ENCODE data around the gene NFASC. TPM values are rescaled to one million over a fixed set of nuclear protein-coding genes. Genes with fewer than 3 reads are reported as not detected.

NFASC gene
- total and polyA plus RNA-seq, 7 experiments from 2014 or later = 0.31 TPM; not detected in 6

- POLR2A ChIA-PET = no interaction called here
These were observed 191.0 kb downstream of the NFASC start for GRCh38 chr1:205061665-205062069.

DNA sequence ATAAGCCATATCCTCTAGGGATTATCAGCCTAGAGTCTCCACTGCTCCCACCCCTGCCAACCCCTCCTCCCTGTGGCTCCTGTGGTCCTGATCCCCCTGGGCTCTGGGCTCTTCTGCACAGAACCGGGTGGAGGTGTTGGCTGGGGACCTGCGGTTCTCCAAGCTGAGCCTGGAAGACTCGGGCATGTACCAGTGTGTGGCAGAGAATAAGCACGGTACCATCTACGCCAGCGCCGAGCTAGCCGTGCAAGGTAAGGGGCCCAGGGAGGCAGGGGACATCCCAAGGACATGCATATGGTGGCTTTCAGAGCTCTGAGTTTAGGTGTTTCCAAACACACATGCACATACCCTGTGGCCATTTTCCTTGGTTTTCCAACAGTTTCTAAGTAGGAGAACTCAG is 191.7 kb downstream of the NFASC start:
- Histone ChIP-seq H3K27ac (ENCODE audit: low read depth, low read length) (no peak overlapping the region), H3K4me1 (ENCODE audit: control insufficient read depth in 2 of 2, insufficient read depth in 2 of 2, low read length in 2 of 2) (no peaks in the 10 kb centered on the region), H3K4me3 (ENCODE audit: low read length) (no peak overlapping the region), H3K9me3 (ENCODE audit: control insufficient read depth in 2 of 3, low read length in 3 of 3) (no peaks in the 10 kb centered on the region), H3K27me3 (ENCODE audit: control insufficient read depth in 2 of 2, insufficient read depth in 2 of 2, low read length in 2 of 2) (no peaks in the 10 kb centered on the region), H3K36me3 (ENCODE audit: control insufficient read depth in 2 of 3, insufficient read depth in 3 of 3, low read length in 3 of 3) (no peaks in the 10 kb centered on the region)
- peaks cover 0 to 4% (median 0%) of the 10 kb centered on the region in 7 donors for H3K4me1 Mint-ChIP-seq
- POLR2A ChIA-PET = no interaction called here
- ATAC-seq (no peak), DNase-seq (no peak)
- intact Hi-C loops (cut with micrococcal nuclease) = no loop called here
- no peaks in the 10 kb centered on the region for H3K9me3 Mint-ChIP-seq
- CTCF ChIA-PET = interaction anchor here (0.6 to 3.3 kb wide), 6 partner anchors 23 to 92 kb away, joined by 3 to 18 read pairs (median 6); no protein-coding TSS in a partner anchor
- H3K27me3 Mint-ChIP-seq = no peaks in the 10 kb centered on the region
- no peak overlapping the region for H3K27ac Mint-ChIP-seq
- H3K4me3 Mint-ChIP-seq = no peak overlapping the region
- H3K36me3 Mint-ChIP-seq = no peaks in the 10 kb centered on the region

More at GRCh38 chr1:205061665-205062069, 191.0 kb downstream of the NFASC start:
- Histone ChIP-seq H3K27ac (ENCODE audit: low read depth, low read length) (no peak overlapping the region), H3K4me1 (ENCODE audit: control insufficient read depth in 2 of 2, insufficient read depth in 2 of 2, low read length in 2 of 2) (no peaks in the 10 kb centered on the region), H3K27me3 (ENCODE audit: control insufficient read depth in 2 of 2, insufficient read depth in 2 of 2, low read length in 2 of 2) (no peaks in the 10 kb centered on the region), H3K4me3 (ENCODE audit: low read length) (no peak overlapping the region), H3K9me3 (ENCODE audit: control insufficient read depth in 2 of 3, low read length in 3 of 3) (no peaks in the 10 kb centered on the region), H3K36me3 (ENCODE audit: control insufficient read depth in 2 of 3, insufficient read depth in 3 of 3, low read length in 3 of 3) (no peaks in the 10 kb centered on the region)
- ATAC-seq = peak; percentile 83
- intact Hi-C loops (cut with micrococcal nuclease) = loop anchor here (1.0 kb wide), 3 partner anchors 72 to 195 kb away; no protein-coding TSS in a partner anchor
- Mint-ChIP-seq H3K27me3 (no peaks in the 10 kb centered on the region), H3K4me3 (no peak overlapping the region), H3K4me1 (peaks cover 0 to 4% (median 0%) of the 10 kb centered on the region in 7 donors), H3K9me3 (no peaks in the 10 kb centered on the region), H3K36me3 (no peaks in the 10 kb centered on the region), H3K27ac (no peak overlapping the region)
- CTCF ChIA-PET = interaction anchor here (0.6 to 3.3 kb wide), 8 partner anchors 23 to 86 kb away, joined by 3 to 18 read pairs (median 4); no protein-coding TSS in a partner anchor
- peak; percentile 58 to 79 (median 72) for DNase-seq

DNA sequence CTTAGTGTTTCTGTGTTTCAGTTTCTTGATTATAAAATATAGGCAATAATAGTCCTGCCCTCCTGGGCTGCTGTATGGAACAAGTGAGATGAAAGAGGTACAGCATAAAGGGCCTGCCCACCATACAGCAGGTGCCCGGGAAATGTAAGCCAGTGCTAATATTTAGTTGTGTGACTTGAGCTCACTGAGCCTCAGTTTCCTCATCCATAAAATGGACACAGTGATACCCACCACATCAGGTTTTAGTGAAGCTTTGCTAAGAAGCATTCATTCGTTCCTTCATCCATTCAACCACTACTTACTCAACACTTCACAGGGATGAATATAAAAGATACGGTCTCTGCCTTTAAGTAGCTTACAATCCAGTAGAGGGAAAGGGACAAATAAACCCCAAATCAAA is 192.2 kb downstream of the NFASC start:
- no peak overlapping the region for H3K27ac Mint-ChIP-seq
- no peak overlapping the region for H3K27ac ChIP-seq (ENCODE audit: low read depth, low read length)
- no peaks in the 10 kb centered on the region for H3K9me3 Mint-ChIP-seq
- H3K9me3 ChIP-seq (ENCODE audit: control insufficient read depth in 2 of 3, low read length in 3 of 3) = no peaks in the 10 kb centered on the region
- H3K27me3 ChIP-seq (ENCODE audit: control insufficient read depth in 2 of 2, insufficient read depth in 2 of 2, low read length in 2 of 2) = no peaks in the 10 kb centered on the region
- no peaks in the 10 kb centered on the region for H3K36me3 Mint-ChIP-seq
- no peak overlapping the region for H3K4me3 Mint-ChIP-seq
- no peaks in the 10 kb centered on the region for H3K27me3 Mint-ChIP-seq
- no peaks in the 10 kb centered on the region for H3K36me3 ChIP-seq (ENCODE audit: control insufficient read depth in 2 of 3, insufficient read depth in 3 of 3, low read length in 3 of 3)
- ChIA-PET CTCF (interaction anchor here (0.6 to 3.3 kb wide), 7 partner anchors 16 to 256 kb away, joined by 3 to 18 read pairs (median 5); no protein-coding TSS in a partner anchor), POLR2A (no interaction called here)
- H3K4me3 ChIP-seq (ENCODE audit: low read length) = no peak overlapping the region
- no peak for DNase-seq
- no peaks in the 10 kb centered on the region for H3K4me1 ChIP-seq (ENCODE audit: control insufficient read depth in 2 of 2, insufficient read depth in 2 of 2, low read length in 2 of 2)
- intact Hi-C loops (cut with micrococcal nuclease) = no loop called here
- peaks cover 0 to 4% (median 0%) of the 10 kb centered on the region in 7 donors for H3K4me1 Mint-ChIP-seq
- ATAC-seq = no peak

GRCh38 chr1:205064301-205064700 is 193.6 kb downstream of the NFASC start:
- ATAC-seq = no peak

DNA sequence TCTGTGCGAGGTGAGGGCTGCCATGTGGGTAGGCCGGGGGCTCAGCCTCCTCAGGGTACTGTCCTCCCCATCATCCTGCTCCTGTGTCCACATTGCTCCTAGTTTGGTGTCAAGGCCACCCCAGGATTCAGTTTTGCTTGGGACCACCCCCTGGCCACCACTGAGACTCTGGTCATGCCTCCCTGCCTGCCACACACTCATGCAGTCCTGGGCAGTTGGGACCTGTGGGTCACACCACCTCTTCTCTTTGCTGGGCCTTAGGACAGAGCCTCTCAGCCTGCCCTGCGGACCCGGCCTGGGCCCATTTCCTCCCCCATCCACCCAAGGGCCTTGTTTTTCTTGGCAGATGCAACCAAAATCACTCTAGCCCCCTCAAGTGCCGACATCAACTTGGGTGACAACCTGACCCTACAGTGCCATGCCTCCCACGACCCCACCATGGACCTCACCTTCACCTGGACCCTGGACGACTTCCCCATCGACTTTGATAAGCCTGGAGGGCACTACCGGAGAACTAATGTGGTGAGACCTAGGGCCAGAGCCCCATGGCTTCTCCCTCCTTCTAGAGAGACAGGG is 194.2 kb downstream of the NFASC start:
- Histone ChIP-seq H3K4me3 (ENCODE audit: low read length) (no peak overlapping the region), H3K9me3 (ENCODE audit: control insufficient read depth in 2 of 3, low read length in 3 of 3) (no peaks in the 10 kb centered on the region), H3K4me1 (ENCODE audit: control insufficient read depth in 2 of 2, insufficient read depth in 2 of 2, low read length in 2 of 2) (no peaks in the 10 kb centered on the region), H3K27ac (ENCODE audit: low read depth, low read length) (no peak overlapping the region), H3K27me3 (ENCODE audit: control insufficient read depth in 2 of 2, insufficient read depth in 2 of 2, low read length in 2 of 2) (no peaks in the 10 kb centered on the region), H3K36me3 (ENCODE audit: control insufficient read depth in 2 of 3, insufficient read depth in 3 of 3, low read length in 3 of 3) (no peaks in the 10 kb centered on the region)
- DNase-seq = no peak
- ChIA-PET CTCF (no interaction called here), POLR2A (no interaction called here)
- no peak for ATAC-seq
- no peaks in the 10 kb centered on the region for H3K36me3 Mint-ChIP-seq
- no peaks in the 10 kb centered on the region for H3K27me3 Mint-ChIP-seq
- no peak overlapping the region for H3K27ac Mint-ChIP-seq
- intact Hi-C loops (cut with micrococcal nuclease) = no loop called here
- no peak overlapping the region for H3K4me3 Mint-ChIP-seq
- H3K9me3 Mint-ChIP-seq = no peaks in the 10 kb centered on the region
- peaks cover 0 to 4% (median 0%) of the 10 kb centered on the region in 7 donors for H3K4me1 Mint-ChIP-seq

More at GRCh38 chr1:205064301-205064700, 193.6 kb downstream of the NFASC start:
- no peak for DNase-seq
- Mint-ChIP-seq H3K4me1 (peaks cover 0 to 4% (median 0%) of the 10 kb centered on the region in 7 donors), H3K4me3 (no peak overlapping the region), H3K27ac (no peak overlapping the region), H3K27me3 (no peaks in the 10 kb centered on the region), H3K9me3 (no peaks in the 10 kb centered on the region), H3K36me3 (no peaks in the 10 kb centered on the region)
- Histone ChIP-seq H3K9me3 (ENCODE audit: control insufficient read depth in 2 of 3, low read length in 3 of 3) (no peaks in the 10 kb centered on the region), H3K36me3 (ENCODE audit: control insufficient read depth in 2 of 3, insufficient read depth in 3 of 3, low read length in 3 of 3) (no peaks in the 10 kb centered on the region), H3K27ac (ENCODE audit: low read depth, low read length) (no peak overlapping the region), H3K4me1 (ENCODE audit: control insufficient read depth in 2 of 2, insufficient read depth in 2 of 2, low read length in 2 of 2) (no peaks in the 10 kb centered on the region), H3K4me3 (ENCODE audit: low read length) (no peak overlapping the region), H3K27me3 (ENCODE audit: control insufficient read depth in 2 of 2, insufficient read depth in 2 of 2, low read length in 2 of 2) (no peaks in the 10 kb centered on the region)
- intact Hi-C loops (cut with micrococcal nuclease) = no loop called here
- ChIA-PET POLR2A (no interaction called here), CTCF (interaction anchor here (0.6 to 3.3 kb wide), 2 partner anchors 88 to 939 kb away, joined by 3 to 18 read pairs; no protein-coding TSS in a partner anchor)

DNA sequence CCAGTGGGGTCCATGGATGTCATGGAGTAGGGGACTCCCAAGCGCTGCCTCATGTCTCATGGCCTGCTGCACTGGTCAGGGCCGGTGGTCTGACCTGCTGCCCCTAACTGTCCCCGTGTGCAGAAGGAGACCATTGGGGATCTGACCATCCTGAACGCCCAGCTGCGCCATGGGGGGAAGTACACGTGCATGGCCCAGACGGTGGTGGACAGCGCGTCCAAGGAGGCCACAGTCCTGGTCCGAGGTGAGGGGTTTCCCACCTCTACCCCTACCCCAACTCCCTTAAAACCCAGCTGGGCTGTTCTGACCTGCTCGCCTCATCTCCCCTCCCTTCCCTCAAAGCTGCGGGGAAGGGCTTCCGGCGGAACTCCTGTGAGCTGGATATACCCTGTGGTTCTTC is 195.0 kb downstream of the NFASC start:
- Histone ChIP-seq H3K36me3 (ENCODE audit: control insufficient read depth in 2 of 3, insufficient read depth in 3 of 3, low read length in 3 of 3) (no peaks in the 10 kb centered on the region), H3K27me3 (ENCODE audit: control insufficient read depth in 2 of 2, insufficient read depth in 2 of 2, low read length in 2 of 2) (no peaks in the 10 kb centered on the region), H3K27ac (ENCODE audit: low read depth, low read length) (no peak overlapping the region), H3K4me1 (ENCODE audit: control insufficient read depth in 2 of 2, insufficient read depth in 2 of 2, low read length in 2 of 2) (no peaks in the 10 kb centered on the region), H3K4me3 (ENCODE audit: low read length) (no peak overlapping the region), H3K9me3 (ENCODE audit: control insufficient read depth in 2 of 3, low read length in 3 of 3) (no peaks in the 10 kb centered on the region)
- no peak overlapping the region for H3K27ac Mint-ChIP-seq
- no peak for ATAC-seq
- H3K36me3 Mint-ChIP-seq = no peaks in the 10 kb centered on the region
- H3K4me1 Mint-ChIP-seq = peaks cover 0 to 4% (median 0%) of the 10 kb centered on the region in 7 donors
- intact Hi-C loops (cut with micrococcal nuclease) = no loop called here
- no peak overlapping the region for H3K4me3 Mint-ChIP-seq
- no peaks in the 10 kb centered on the region for H3K9me3 Mint-ChIP-seq
- no peaks in the 10 kb centered on the region for H3K27me3 Mint-ChIP-seq
- DNase-seq = no peak
- CTCF ChIA-PET = no interaction called here
- POLR2A ChIA-PET = no interaction called here
